ENCODE data around the gene SEC16A.

Gene SEC16A

GRCh38 chr9:136391737-136392537, 90.9 kb downstream of the SEC16A start:
- no peak overlapping the region for H3K9ac ChIP-seq (ENCODE audit: low read length)
- H3K9me3 ChIP-seq (replicated peaks; ENCODE audit: insufficient read depth, low read length) = no peaks in the 10 kb centered on the region
- no peak overlapping the region for H2AFZ ChIP-seq (ENCODE audit: low read length)
- H3K4me1 ChIP-seq (ENCODE audit: low read length) = no peaks in the 10 kb centered on the region
- H3K9me2 ChIP-seq (replicated peaks; ENCODE audit: insufficient read depth, low read length) = no peaks in the 10 kb centered on the region
- no peak for TF ChIP-seq EZH2phosphoT487 (IDR thresholded peaks at IDR 0.05; ENCODE audit: low read length)
- no peak for TF ChIP-seq EZH2 (optimal IDR thresholded peaks at IDR 0.05; ENCODE audit: low read depth, low read length)
- TF ChIP-seq, protein P1, sequence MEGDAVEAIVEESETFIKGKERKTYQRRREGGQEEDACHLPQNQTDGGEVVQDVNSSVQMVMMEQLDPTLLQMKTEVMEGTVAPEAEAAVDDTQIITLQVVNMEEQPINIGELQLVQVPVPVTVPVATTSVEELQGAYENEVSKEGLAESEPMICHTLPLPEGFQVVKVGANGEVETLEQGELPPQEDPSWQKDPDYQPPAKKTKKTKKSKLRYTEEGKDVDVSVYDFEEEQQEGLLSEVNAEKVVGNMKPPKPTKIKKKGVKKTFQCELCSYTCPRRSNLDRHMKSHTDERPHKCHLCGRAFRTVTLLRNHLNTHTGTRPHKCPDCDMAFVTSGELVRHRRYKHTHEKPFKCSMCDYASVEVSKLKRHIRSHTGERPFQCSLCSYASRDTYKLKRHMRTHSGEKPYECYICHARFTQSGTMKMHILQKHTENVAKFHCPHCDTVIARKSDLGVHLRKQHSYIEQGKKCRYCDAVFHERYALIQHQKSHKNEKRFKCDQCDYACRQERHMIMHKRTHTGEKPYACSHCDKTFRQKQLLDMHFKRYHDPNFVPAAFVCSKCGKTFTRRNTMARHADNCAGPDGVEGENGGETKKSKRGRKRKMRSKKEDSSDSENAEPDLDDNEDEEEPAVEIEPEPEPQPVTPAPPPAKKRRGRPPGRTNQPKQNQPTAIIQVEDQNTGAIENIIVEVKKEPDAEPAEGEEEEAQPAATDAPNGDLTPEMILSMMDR (IDR thresholded peaks at IDR 0.05; ENCODE audit: low read length) = no peak
- H3K79me2 ChIP-seq (ENCODE audit: low read length) = peaks cover 5% of the 10 kb centered on the region; the same call in 1 of the 2 replicates
- peaks cover 4% of the 10 kb centered on the region; the same call in 1 of the 2 replicates for H3K36me3 ChIP-seq (replicated peaks; ENCODE audit: insufficient read depth, low read length)
- H3K4me2 ChIP-seq (ENCODE audit: low read depth, low read length) = no peak overlapping the region
- no peak overlapping the region for H3K4me3 ChIP-seq (ENCODE audit: low read length)
- no peaks in the 10 kb centered on the region for H3K27me3 ChIP-seq (replicated peaks; ENCODE audit: insufficient read depth, low read length)
- DNase-seq = no peak
- no peaks in the 10 kb centered on the region for H4K20me1 ChIP-seq (ENCODE audit: insufficient read depth, low read length)
- H3K27ac ChIP-seq (ENCODE audit: low read length) = no peak overlapping the region
- H3F3A ChIP-seq (ENCODE audit: insufficient read depth, low read length) = no peaks in the 10 kb centered on the region
